RCC 7860 (cell line): ENCODE results near the gene SULT1E1.

ENCODE experiments used
- DNase-seq: peaks from one replicate; pipeline ENCODE4 v3.0.0-alpha.2; 2015; ENCODE audit warnings: low spot score
- FAIRE-seq: peaks from 2 replicates; lab custom pipeline; 2012; peaks lifted over from hg19 to GRCh38; lab: Jason Lieb, UNC

The SULT1E1 gene, protein sequence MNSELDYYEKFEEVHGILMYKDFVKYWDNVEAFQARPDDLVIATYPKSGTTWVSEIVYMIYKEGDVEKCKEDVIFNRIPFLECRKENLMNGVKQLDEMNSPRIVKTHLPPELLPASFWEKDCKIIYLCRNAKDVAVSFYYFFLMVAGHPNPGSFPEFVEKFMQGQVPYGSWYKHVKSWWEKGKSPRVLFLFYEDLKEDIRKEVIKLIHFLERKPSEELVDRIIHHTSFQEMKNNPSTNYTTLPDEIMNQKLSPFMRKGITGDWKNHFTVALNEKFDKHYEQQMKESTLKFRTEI

GRCh38 chr4:69860052-69860451 lies at the start of gene SULT1E1:
TSS of gene SULT1E1 (minus strand) at chr4:69860145. CDS start at chr4:69857644, 2,501 bp downstream.
- FAIRE-seq = no peak

GRCh38 chr4:69909195-69909594 lies 49.2 kb upstream of the SULT1E1 start:
- FAIRE-seq = no peak
- DNase-seq = no peak

More at GRCh38 chr4:69860052-69860451, at the start of gene SULT1E1:
- DNase-seq = no peak

- DNase-seq = no peak
Measured at GRCh38 chr4:69907151-69907550, 47.2 kb upstream of the SULT1E1 start.

DNA sequence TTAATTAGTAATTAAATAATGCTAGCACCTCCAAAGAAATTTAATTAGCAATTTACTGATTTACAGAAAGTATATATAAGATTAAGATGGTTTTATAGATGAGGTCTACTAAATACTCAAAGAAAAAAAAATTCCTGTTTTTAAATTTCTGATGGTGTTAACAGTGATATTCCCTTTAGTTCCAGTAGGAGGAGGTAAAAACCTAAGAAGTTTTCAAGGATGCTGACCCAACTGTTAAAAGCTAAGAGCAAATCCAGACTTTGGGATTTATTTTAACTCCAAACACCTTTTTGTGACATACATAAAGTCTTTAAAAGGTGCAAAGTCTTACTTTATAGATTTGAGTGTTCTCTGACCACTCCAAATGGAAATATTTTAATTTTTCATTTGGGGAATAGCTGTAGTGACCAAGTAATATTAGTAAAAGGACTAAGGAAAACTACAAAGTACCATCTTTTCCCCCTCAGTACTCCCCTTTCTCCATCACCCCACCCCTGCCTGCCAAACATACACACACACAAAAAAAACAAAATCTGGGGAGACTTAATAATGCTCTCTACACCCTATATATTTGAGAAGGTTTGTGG lies 36.7 kb upstream of the SULT1E1 start:
- DNase-seq = no peak
- FAIRE-seq = no peak

More at GRCh38 chr4:69907151-69907550, 47.2 kb upstream of the SULT1E1 start:
- no peak for FAIRE-seq

GRCh38 chr4:69894721-69895120 lies 34.8 kb upstream of the SULT1E1 start:
- FAIRE-seq (no peak), DNase-seq (no peak)

- no peak for FAIRE-seq
- DNase-seq = no peak
Measured at GRCh38 chr4:69894186-69894585, 34.2 kb upstream of the SULT1E1 start.

GRCh38 chr4:69888336-69888735 lies 28.4 kb upstream of the SULT1E1 start:
- no peak for DNase-seq
- FAIRE-seq = no peak

GRCh38 chr4:69882150-69882549 lies 22.2 kb upstream of the SULT1E1 start:
- FAIRE-seq (no peak), DNase-seq (no peak)

DNA sequence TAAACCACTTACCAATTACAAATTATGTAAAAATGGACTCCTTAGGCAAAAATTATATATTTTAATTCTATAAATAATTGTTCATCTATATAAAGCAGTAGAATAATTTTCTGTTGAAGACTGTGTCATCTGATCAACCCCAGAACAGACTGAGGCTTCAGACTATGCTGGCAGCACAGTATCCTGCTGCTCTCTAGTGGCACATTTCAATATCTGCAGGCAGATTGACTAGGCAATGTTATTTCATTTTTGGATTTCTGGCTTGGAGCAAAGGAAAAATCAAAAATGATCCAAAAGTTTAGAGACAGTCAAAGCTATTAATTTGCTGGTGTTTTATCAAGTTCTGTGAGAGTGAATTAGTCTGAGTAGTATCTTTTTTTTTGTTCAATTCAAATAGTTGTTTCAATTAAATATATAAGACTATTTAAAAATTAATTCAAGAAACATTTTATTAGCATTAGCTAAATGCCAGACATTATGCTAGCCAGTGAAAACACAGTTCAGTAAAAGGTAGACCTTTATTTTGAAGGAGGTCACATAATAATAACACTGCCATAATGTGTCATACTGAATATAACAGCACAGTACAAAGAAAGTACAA lies 21.3 kb upstream of the SULT1E1 start:
- peak; percentile 42 for FAIRE-seq
- peak; percentile 29 for DNase-seq

GRCh38 chr4:69878250-69878649 lies 18.3 kb upstream of the SULT1E1 start:
- no peak for DNase-seq
- FAIRE-seq = no peak

- FAIRE-seq (no peak), DNase-seq (no peak)
Measured at GRCh38 chr4:69877453-69877852, 17.5 kb upstream of the SULT1E1 start.

DNA sequence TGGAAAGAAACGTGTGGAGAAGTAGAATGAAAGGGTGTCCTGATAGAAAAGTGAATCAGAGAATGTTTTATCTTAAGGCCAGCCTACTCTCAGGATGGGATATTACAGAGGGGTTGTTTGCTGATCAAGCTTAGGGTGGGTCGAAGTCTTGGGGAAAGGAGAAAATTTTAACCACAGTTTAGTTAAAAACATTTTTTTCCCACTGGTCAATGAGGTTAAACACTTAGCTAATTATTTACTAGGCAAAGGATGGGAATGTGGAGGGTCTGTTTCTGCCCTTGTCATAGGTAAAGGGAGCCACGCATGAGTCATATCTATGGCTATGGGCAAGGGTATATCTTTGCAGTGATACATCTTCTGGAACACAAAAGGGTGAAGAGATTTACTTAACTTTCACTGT lies 16.1 kb upstream of the SULT1E1 start:
- FAIRE-seq = peak; percentile 16
- peak; percentile 5 for DNase-seq

DNA sequence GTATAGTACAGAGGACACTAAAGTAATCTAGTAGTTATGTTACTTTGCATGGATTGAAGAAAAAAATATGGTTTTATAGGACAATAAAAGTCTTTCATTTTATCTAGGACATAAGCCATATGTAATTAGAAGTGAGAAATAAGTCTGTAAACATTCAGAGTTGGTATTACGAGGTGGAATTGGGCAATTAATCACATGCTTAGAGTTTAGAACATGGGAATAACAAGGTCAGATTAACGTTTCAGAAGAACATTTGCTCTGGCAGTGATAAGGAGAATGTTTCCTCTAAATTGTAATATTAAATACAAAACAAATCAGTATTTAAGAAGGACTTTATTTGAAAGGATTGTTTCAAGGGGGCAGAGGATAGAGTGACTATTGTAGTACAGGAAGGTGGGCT lies 15.6 kb upstream of the SULT1E1 start:
- no peak for FAIRE-seq
- no peak for DNase-seq

- FAIRE-seq (no peak), DNase-seq (no peak)
Measured at GRCh38 chr4:69874507-69874906, 14.6 kb upstream of the SULT1E1 start.

- DNase-seq = no peak
- no peak for FAIRE-seq
Measured at GRCh38 chr4:69861756-69862155, 1.8 kb upstream of the SULT1E1 start.

DNA sequence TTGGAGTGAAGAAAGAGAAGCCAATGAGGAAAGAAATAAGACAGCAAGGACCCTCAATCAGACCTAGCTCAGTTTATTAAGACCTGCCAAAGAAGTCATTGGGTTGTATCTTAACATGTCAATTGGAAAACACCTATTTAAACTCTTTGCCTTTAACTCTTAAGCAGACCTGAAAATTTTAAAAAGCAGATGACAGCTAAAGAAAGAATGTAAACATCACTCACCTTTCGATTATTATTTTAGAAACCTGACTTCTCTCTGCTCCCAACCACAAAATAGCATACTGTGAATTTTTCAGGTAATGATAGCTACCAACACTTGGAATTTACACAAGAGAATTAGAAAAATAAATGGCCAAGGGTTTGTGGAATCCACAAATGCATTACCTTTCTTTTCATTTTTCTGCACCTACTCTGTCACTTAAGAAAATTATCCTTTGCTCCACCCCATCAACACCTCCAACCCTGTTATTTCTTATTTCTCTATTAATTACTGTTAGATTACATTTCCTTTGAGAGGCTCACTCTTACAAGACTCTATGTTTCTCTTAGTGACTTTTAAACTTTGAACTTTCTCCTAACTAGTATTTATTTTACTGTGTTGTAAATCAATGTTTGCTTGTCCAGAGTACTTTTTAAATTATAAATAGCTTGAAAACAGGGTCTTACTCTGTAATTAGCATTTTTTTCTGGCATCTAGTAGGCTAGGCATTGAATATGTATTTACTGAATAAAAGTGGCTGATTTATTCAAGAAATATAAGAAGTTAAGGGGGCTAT lies 765 bp upstream of the SULT1E1 start:
- no peak for DNase-seq
- no peak for FAIRE-seq

- FAIRE-seq (no peak), DNase-seq (no peak)
Measured at GRCh38 chr4:69859140-69859685, 732 bp downstream of the SULT1E1 start.

DNA sequence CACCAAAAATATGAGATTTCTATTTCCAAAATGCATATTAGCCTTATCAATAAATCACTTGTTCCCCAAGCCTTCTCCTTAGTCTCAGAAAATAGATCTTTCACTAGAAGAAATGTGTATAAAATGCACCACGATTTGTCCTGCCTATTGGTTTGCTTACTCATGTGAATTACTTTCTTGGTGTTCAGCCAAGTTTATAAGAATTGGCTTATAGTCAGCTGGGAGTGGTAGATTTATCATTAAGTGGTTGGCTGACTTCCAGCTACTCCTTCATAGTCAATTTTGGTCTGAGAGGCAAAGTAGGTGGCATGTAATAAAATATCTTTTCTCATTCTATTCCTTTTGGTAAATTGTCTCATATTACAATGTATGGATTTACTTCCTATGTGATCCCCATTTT lies 1.3 kb downstream of the SULT1E1 start:
- DNase-seq = no peak
- FAIRE-seq = peak; percentile 28

DNA sequence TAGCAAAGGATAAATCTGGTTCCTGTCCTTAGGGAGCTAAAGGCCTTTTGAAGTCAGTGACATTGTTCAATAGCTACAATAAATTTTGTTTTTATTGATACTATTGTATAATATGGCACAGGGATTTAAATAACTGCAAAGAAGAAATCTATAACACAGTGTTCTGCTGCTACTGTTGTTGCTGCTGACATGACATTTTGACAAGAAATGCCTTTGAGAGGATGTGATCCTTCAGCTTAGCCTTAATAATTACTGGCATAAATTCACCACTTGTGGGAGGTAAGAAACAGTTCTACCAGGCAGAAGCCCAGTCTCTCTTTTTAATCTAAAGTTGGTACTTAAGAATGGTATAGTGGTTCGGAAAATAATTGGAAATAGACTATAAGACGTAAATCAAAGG lies 4.1 kb downstream of the SULT1E1 start:
- DNase-seq (no peak), FAIRE-seq (no peak)

- no peak for FAIRE-seq
Measured at GRCh38 chr4:69849969-69850368, 10.0 kb downstream of the SULT1E1 start.

GRCh38 chr4:69849297-69849696 lies 10.6 kb downstream of the SULT1E1 start:
- DNase-seq (no peak), FAIRE-seq (no peak)

More at GRCh38 chr4:69849969-69850368, 10.0 kb downstream of the SULT1E1 start:
- no peak for DNase-seq
